Astrocyte of the spinal cord (primary cell): ENCODE data around the gene OGDH.

Experiments
- DNase-seq: peaks from one replicate; pipeline ENCODE4 v3.0.0; 2011; ENCODE audit warnings: low read depth, low spot score
- H3K4me3 ChIP-seq: 2 replicates; pipeline ENCODE4 v1.5.1; 2011; ENCODE audit warnings: low read depth, mild to moderate bottlenecking, low read length, moderate library complexity
- in situ Hi-C: cut with HindIII; loops from 2 replicates; pipeline ENCODE4 v1.10.0; 2017; ENCODE audit warnings: low sequenced_read_pairs
- TF ChIP-seq, protein P1 (sequence below): IDR thresholded peaks from 2 replicates; pipeline ENCODE4 v1.5.1; 2012; ENCODE audit warnings: low read depth, mild to moderate bottlenecking, low read length, inconsistent platforms

OGDH gene

DNA sequence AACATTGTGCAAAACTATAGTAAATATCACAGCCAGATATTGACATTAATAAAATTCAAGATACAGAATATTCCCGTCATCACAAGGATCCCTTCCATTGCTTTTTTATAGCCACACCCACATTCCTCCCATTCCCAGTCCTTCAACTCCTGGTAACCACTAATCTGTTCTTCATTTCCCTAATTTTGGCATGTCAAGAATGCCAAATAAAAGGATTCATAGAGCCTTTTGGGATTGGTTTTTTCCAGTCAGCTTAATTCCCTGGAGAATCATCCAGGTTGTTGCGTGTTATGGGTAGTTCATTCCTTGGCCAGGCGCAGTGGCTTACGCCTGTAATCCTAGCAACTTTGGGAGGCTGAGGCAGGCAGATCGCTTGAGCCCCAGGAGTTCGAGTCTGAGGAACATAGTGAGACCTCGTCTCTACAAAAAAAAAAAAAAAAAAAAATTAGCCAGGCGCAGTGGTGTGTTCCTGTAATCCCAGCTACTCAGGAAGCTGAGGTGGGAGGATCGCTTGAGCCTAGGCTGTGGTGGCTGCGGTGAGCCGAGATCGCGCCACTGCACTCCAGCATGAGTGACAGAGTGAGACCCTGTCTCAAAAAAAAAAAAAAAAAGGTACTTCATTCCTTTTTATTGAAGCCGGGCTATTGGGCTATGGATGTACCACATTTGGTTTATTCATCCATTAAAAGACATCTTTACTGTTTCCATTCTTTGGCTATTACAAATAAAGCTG is 2.7 kb downstream of the OGDH start:
- TF ChIP-seq, protein P1, sequence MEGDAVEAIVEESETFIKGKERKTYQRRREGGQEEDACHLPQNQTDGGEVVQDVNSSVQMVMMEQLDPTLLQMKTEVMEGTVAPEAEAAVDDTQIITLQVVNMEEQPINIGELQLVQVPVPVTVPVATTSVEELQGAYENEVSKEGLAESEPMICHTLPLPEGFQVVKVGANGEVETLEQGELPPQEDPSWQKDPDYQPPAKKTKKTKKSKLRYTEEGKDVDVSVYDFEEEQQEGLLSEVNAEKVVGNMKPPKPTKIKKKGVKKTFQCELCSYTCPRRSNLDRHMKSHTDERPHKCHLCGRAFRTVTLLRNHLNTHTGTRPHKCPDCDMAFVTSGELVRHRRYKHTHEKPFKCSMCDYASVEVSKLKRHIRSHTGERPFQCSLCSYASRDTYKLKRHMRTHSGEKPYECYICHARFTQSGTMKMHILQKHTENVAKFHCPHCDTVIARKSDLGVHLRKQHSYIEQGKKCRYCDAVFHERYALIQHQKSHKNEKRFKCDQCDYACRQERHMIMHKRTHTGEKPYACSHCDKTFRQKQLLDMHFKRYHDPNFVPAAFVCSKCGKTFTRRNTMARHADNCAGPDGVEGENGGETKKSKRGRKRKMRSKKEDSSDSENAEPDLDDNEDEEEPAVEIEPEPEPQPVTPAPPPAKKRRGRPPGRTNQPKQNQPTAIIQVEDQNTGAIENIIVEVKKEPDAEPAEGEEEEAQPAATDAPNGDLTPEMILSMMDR, result no peak
- H3K4me3 ChIP-seq, result no peak overlapping the region
- no peak for DNase-seq
- in situ Hi-C loops, result no loop called here

DNA sequence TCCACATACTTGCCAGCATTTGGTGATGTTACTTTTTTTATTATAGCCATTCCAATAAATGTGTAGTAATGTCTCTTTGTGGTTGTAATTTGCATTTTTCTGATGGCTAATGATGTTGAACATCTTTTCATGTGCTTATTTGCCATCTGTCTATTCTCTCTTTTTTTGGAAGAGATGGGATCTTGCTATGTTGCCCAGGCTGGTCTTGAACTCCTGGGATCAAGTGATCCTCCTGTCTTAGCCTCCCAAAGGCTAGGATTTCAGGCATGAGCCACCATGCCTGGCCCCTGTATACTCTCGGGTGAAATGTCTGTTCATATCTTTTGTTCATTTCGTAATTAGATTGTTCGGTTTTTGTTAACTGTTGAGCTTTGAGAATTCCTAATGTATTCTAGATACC is 3.4 kb downstream of the OGDH start:
- in situ Hi-C loops, result no loop called here
- TF ChIP-seq, protein P1, result no peak
- H3K4me3 ChIP-seq, result no peak overlapping the region
- no peak for DNase-seq

DNA sequence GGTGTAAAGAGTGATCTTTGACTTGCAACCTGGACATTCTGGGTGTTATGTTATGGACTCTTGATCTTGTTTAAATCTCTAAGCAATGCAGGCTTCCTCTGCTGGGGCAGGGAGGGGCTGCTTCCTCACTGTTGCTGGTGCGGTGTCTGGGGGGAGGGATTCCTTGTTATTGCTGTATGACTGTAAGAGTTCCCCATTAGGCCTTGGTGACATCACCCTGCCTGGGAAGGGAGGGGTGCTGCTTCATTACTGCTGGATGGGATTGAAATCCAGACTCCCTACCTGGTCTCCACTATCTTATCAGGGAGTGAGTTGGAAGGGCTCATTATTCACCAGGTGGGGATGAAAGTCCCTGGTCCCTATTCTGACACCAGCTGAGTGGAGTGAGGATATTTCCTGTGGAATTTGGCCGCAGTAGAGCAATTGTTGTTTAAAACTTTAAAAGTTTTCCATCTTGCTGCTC is 8.8 kb downstream of the OGDH start:
- no peak overlapping the region for H3K4me3 ChIP-seq
- no peak for DNase-seq
- in situ Hi-C loops, result no loop called here

DNA sequence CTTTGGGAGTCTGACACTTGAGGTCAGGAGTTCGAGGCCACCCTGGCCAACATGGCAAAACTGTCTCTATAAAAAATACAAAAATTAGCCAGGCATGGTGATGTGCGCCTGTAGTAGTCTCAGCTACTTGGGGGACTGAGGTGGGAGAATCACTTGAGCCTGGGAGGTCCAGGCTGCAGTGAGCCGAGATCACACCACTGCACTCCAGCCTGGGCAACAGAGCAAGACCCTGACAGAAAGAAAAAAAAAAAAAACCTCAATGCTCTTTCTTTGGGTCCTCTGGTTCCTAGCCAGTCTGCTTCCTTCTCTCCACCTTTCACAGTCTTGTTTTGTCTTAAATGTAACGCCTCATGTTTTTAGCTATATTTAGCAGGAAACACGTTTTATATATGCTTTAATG is 9.4 kb downstream of the OGDH start:
- DNase-seq, result no peak
- H3K4me3 ChIP-seq, result no peak overlapping the region
- TF ChIP-seq, protein P1, result no peak
- in situ Hi-C loops, result no loop called here

More for the DNA sequence above, 8.8 kb downstream of the OGDH start:
- TF ChIP-seq, protein P1, result no peak

DNA sequence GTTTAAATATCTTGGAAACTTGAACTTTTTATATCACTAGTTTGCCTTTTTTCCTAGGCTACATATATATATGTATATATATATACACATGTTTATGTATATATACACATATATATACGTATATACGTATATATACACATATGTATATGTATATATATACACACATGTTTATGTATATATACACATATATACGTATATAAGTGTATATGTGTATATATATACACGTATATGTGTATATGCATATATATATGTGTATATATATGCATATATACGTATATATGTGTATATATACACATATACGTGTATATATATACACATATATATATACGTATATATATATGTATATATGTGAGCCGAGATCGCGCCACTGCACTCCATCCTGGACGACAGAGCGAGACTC is 10.1 kb downstream of the OGDH start:
- TF ChIP-seq, protein P1, result no peak
- no peak overlapping the region for H3K4me3 ChIP-seq
- DNase-seq, result no peak
- in situ Hi-C loops, result no loop called here

DNA sequence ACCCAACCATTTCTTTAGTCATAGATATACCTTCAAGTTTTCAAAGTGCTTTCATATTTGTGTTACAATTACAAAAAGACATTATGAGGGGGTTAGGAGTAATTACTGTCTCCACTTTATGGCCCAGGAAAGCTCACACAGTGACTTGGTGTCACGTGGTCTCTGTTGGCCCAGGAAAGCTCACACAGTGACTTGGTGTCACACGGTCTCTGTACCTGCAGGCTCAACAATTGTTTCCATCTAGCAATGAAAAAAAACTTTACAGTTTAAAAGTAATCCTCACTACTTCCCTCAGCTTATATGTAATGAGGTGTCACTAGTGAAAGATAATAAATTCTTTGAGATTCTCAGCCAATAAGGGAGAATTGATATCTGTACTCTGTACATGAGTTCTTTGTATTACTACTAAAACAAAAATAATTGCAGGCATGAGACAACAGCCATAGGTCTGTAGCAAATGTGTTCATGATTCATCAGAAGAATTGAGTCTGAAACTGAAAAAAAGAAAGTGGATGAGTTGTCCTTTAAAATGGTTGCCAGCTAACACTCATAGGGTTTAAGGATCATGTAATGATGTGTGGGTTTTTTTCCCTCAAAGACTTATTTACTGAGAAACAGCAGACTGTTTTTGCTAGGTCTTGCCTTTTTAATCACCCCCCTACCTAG is 10.9 kb downstream of the OGDH start:
- TF ChIP-seq, protein P1, result no peak
- H3K4me3 ChIP-seq, result no peak overlapping the region
- DNase-seq, result peak; percentile 64
- in situ Hi-C loops, result no loop called here
